K562 (cell line): ENCODE results near the gene TUBB1. TPM values are rescaled to one million over a fixed set of nuclear protein-coding genes. Genes with fewer than 3 reads are reported as not detected.

ENCODE experiments used
- ATF6 ChIP-seq: sonication (generic); formaldehyde crosslinking; IDR thresholded peaks from 2 replicates; pipeline ENCODE4 v1.4.0; 2020; ENCODE audit warnings: mild to moderate bottlenecking, missing genetic modification reagents
- HDAC3 ChIP-seq: fragments of 450-650 bp; IDR thresholded peaks from 2 replicates; pipeline ENCODE4 v1.6.1; 2018; ENCODE audit warnings: borderline replicate concordance, mild to moderate bottlenecking, moderate library complexity; ENCODE audit not compliant: partially characterized antibody
- HDAC6 ChIP-seq: IDR thresholded peaks from 2 replicates; pipeline ENCODE4 v1.6.1; 2012; ENCODE audit warnings: low read depth, mild to moderate bottlenecking, control low read depth, inconsistent platforms, low read length, moderate library complexity
- HNRNPLL ChIP-seq: fragments of 200-400 bp; formaldehyde crosslinking; IDR thresholded peaks from 2 replicates; pipeline ENCODE4 v1.6.1; 2017; ENCODE audit warnings: low read length, low read depth, mild to moderate bottlenecking; ENCODE audit not compliant: poor library complexity, severe bottlenecking
- LARP7 ChIP-seq: fragments of 450-650 bp; IDR thresholded peaks from 2 replicates; pipeline ENCODE4 v1.6.1; 2016
- MTA1 ChIP-seq: fragments of 450-650 bp; IDR thresholded peaks from 2 replicates; pipeline ENCODE4 v1.6.1; 2017; ENCODE audit warnings: borderline replicate concordance
- NFE2 ChIP-seq: IDR thresholded peaks from 2 replicates; pipeline ENCODE4 v1.6.1; 2014; ENCODE audit warnings: antibody characterized with exemption, low read depth
- PML ChIP-seq: IDR thresholded peaks from 2 replicates; pipeline ENCODE4 v1.6.1; 2012; ENCODE audit warnings: low read length, inconsistent platforms
- RAD51 ChIP-seq: fragments of 450-650 bp; IDR thresholded peaks from 2 replicates; pipeline ENCODE4 v1.7.1; 2016; ENCODE audit warnings: low read depth, mild to moderate bottlenecking, borderline replicate concordance
- RNF2 ChIP-seq: sonication (generic); IDR thresholded peaks from 2 replicates; pipeline ENCODE4 v1.6.1; 2016
- SETDB1 ChIP-seq: IDR thresholded peaks from one replicate; pipeline ENCODE4 v1.6.1; 2012; ENCODE audit warnings: low read length, control low read depth, inconsistent platforms
- STAT5B ChIP-seq: fragments of 250-450 bp; sonication (Bioruptor Pico); IDR thresholded peaks from 2 replicates; pipeline ENCODE4 v1.8.0; 2021; ENCODE audit warnings: mild to moderate bottlenecking, inconsistent platforms
- ZNF121 ChIP-seq: sonication (generic); formaldehyde crosslinking; conservative IDR thresholded peaks from 2 replicates; pipeline ENCODE4 v1.8.0; 2022; ENCODE audit warnings: missing genetic modification reagents
- ZNF165 ChIP-seq: fragments of 250-450 bp; sonication (Bioruptor Pico); IDR thresholded peaks from 2 replicates; pipeline ENCODE4 v1.4.0; 2020; ENCODE audit warnings: borderline replicate concordance
- ZNF23 ChIP-seq: fragments of 250-450 bp; sonication (Bioruptor Pico); IDR thresholded peaks from 2 replicates; pipeline ENCODE4 v1.4.0; 2020; ENCODE audit warnings: mild to moderate bottlenecking
- ZNF239 ChIP-seq: fragments of 250-450 bp; sonication (Bioruptor Pico); IDR thresholded peaks from 2 replicates; pipeline ENCODE4 v1.4.0; 2020; ENCODE audit warnings: mild to moderate bottlenecking
- ZNF589 ChIP-seq: fragments of 200-800 bp; sonication (Bioruptor generic); IDR thresholded peaks from 2 replicates; pipeline ENCODE4 v1.6.1; 2016; ENCODE audit warnings: low read depth, missing genetic modification characterization, missing compliant biosample characterization
- polyA plus RNA-seq, 8 experiments: library from polyadenylated mRNA; depleted of rRNA in 4 of 8; stranded (reverse) in 5 of 8; unstranded in 3 of 8; fragments of >200 nt; fragmentation: Nextera tagmentation in 2 of 8; fragmentation: Illumina TruSeq in 1 of 8; extraction: Ambion mirVana in 2 of 8; extraction: Trizol in 1 of 8; gene quantifications; 2 replicates each; pipeline versions ENCODE4 v1.2.1 to v1.2.3, GENCODE V29; 2011 to 2014; ENCODE audit warnings: inconsistent platforms in 1 of 8, missing spikeins in 1 of 8
- total RNA-seq, 7 experiments: library from RNA; depleted of rRNA in 6 of 7; stranded (reverse); fragments of >200 nt in 6 of 7; fragmentation: Illumina TruSeq in 2 of 7; extraction: Trizol in 2 of 7; gene quantifications; 2 replicates each; pipeline versions ENCODE4 v1.2.1 to v1.2.3, GENCODE V29; 2011 to 2021; ENCODE audit warnings: low replicate concordance in 1 of 7
- TF ChIP-seq, protein P1 (sequence below): fragments of 250-450 bp; sonication (Bioruptor Pico); IDR thresholded peaks from 2 replicates; pipeline ENCODE4 v1.8.0; 2021; ENCODE audit warnings: moderate library complexity, mild to moderate bottlenecking, inconsistent platforms
- TF ChIP-seq, protein P2 (sequence below): sonication (generic); formaldehyde crosslinking; IDR thresholded peaks from 2 replicates; pipeline ENCODE4 v1.8.0; 2022; ENCODE audit warnings: mild to moderate bottlenecking, missing genetic modification reagents
- TF ChIP-seq, protein P3 (sequence below): IDR thresholded peaks from 2 replicates; pipeline ENCODE4 v1.6.1; 2011; ENCODE audit warnings: borderline replicate concordance, low read depth, mild to moderate bottlenecking, moderate library complexity, low read length; ENCODE audit not compliant: insufficient read depth, poor library complexity, severe bottlenecking

Gene TUBB1
- total and polyA plus RNA-seq, 9 of the 15 experiments (the other 6 are each of a cell fraction or from before 2014, with no cell fraction given), result 1.5 to 3.9 (median 2.4) TPM

DNA sequence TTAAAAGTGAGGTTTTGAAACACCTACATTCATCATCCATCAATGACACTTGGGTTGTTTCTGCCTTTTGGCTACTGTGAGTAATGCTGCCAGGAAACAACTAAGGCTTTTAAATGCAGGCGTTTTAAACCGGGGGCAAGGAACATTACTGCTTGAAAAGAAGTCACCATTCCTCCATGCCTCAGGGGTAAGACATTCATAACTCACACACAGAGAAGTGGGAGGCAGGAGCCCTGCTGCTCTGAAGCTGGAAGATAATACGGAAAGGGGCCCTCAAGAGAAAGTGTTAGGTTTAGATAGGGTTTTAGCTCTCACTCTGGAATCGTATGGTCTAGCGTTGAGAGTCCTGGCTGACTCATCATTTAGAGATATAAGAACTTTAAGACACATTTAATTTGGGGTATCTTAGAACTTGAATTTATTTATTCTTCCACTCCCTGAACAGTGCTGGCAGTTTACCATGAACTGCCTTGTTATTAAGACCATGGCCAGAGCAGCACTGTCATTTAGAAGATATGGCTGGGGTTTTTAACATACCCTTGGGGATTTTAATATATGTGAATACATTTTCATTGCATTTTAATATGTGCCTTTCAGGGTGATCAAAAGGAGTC is 1.8 kb downstream of the TUBB1 start (continued):
- peak; percentile 81 for TF ChIP-seq NFE2
- peak; percentile 62; the same call in 1 of the 2 replicates for TF ChIP-seq ZNF589 (CRISPR knock-in tag)
- TF ChIP-seq ZNF23, result no peak
- no peak for TF ChIP-seq ZNF239 (CRISPR knock-in tag)
- no peak for TF ChIP-seq SETDB1
- TF ChIP-seq, protein P1, sequence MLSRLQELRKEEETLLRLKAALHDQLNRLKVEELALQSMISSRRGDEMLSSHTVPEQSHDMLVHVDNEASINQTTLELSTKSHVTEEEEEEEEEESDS (CRISPR knock-in tag), result no peak
- peak; percentile 87 for TF ChIP-seq HDAC3
- peak; percentile 97 for TF ChIP-seq PML
- TF ChIP-seq, protein P2, sequence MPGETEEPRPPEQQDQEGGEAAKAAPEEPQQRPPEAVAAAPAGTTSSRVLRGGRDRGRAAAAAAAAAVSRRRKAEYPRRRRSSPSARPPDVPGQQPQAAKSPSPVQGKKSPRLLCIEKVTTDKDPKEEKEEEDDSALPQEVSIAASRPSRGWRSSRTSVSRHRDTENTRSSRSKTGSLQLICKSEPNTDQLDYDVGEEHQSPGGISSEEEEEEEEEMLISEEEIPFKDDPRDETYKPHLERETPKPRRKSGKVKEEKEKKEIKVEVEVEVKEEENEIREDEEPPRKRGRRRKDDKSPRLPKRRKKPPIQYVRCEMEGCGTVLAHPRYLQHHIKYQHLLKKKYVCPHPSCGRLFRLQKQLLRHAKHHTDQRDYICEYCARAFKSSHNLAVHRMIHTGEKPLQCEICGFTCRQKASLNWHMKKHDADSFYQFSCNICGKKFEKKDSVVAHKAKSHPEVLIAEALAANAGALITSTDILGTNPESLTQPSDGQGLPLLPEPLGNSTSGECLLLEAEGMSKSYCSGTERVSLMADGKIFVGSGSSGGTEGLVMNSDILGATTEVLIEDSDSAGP (CRISPR knock-in tag), result no peak
- TF ChIP-seq HDAC6, result no peak
- TF ChIP-seq RAD51, result peak; percentile 15; the same call in 1 of the 2 replicates
- no peak for TF ChIP-seq ZNF121
- TF ChIP-seq MTA1, result peak; percentile 59; the same call in 1 of the 2 replicates
- no peak for TF ChIP-seq ATF6 (CRISPR knock-in tag)
- TF ChIP-seq RNF2, result peak; percentile 96
- no peak; the same call in 1 of the 2 replicates for TF ChIP-seq LARP7
- TF ChIP-seq, protein P3, sequence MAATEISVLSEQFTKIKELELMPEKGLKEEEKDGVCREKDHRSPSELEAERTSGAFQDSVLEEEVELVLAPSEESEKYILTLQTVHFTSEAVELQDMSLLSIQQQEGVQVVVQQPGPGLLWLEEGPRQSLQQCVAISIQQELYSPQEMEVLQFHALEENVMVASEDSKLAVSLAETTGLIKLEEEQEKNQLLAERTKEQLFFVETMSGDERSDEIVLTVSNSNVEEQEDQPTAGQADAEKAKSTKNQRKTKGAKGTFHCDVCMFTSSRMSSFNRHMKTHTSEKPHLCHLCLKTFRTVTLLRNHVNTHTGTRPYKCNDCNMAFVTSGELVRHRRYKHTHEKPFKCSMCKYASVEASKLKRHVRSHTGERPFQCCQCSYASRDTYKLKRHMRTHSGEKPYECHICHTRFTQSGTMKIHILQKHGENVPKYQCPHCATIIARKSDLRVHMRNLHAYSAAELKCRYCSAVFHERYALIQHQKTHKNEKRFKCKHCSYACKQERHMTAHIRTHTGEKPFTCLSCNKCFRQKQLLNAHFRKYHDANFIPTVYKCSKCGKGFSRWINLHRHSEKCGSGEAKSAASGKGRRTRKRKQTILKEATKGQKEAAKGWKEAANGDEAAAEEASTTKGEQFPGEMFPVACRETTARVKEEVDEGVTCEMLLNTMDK, result no peak
- TF ChIP-seq STAT5B (CRISPR knock-in tag), result no peak
- TF ChIP-seq HNRNPLL, result no peak
- no peak for TF ChIP-seq ZNF165 (CRISPR knock-in tag)
